HTR-8/SVneo (cell line): ENCODE data around the gene PYGB.
"Not testable (repeated sequence)": the region's sequence is repeated elsewhere in the genome, so short reads cannot be mapped to it uniquely, and the experiment has no call there.

ENCODE experiments used
- DNase-seq: peaks from one replicate; pipeline ENCODE4 v3.0.0; 2011; ENCODE audit warnings: low spot score, mixed read lengths; ENCODE audit not compliant: insufficient read length
- FAIRE-seq: peaks from 2 replicates; lab custom pipeline; 2011; peaks lifted over from hg19 to GRCh38; lab: Jason Lieb, UNC

PYGB gene

GRCh38 chr20:25226433-25227316 lies 21.2 kb upstream of the PYGB start:
- DNase-seq (no peak), FAIRE-seq (no peak)

GRCh38 chr20:25227317-25227831 lies 20.5 kb upstream of the PYGB start:
- no peak for FAIRE-seq
- no peak for DNase-seq

DNA sequence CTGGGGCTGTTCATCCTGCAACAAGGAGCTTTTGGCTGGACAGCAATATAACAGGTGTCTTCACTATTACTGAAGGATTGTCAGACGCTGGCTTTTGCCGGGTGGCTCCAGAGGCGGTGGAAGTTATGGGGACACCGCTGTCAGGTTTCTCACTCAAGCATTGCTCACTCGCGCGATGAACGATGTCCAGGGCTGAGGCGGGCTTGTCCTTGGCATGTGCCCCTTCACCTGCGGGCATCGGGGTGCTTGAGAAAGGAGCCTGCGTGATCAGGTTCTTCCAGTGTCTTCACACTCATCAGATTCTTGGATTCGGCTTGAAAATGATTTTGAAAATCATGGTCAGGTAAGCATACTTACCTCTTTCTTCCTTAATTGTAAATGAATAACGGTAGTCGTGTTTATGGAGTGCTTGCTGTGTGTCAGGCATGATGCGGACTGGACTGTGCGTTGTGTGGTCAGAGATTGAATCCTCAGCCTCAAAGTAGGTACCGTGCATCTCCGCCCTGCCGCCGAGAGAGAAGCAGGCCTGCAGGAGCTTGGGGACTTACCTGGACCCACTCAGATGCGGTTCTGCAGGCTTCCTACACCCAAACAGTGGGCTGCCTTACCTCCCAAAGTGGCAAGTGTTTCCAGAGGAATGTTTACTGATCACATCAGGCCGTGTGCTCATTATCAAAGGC lies 18.3 kb upstream of the PYGB start:
- no peak for DNase-seq
- no peak for FAIRE-seq

GRCh38 chr20:25230166-25230831 lies 17.6 kb upstream of the PYGB start:
- no peak for DNase-seq
- FAIRE-seq: no peak

DNA sequence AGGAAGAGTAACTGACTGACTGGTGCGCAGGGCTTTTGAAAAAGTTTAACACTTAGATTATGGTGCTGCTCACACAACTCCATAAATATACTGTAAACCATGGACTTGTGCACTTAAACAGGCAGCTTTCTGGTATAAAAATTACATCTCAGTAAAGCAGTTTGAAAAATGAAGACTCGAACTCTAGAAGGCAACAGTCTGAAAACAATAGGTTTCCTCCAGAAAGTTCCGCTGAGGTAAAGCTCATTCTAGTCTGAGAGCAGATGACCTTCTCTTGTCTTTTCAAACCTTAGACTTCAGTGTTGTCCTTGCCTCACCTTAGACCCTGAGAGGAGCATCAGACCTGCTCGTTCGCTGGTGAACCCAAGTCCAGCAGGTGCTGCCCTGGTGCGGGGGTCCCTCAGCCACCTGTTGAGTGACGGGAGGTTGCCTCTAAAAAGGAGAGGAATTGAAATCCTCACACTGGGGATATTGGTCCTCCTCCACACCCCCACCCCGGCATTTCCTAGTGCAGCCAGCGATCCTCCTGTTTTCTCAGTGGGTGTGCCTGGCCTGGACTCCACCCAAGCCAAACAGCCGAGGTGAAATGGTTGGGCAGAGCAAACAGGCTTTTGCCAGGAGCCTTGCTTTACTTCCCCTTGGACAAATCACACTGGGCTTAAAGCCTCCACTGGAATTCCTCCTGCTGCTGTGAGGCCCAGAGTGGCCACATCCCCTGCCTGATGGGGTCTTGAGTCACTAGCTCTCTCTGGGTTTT lies 14.7 kb upstream of the PYGB start:
- peak; percentile 23 for DNase-seq
- FAIRE-seq: no peak

DNA sequence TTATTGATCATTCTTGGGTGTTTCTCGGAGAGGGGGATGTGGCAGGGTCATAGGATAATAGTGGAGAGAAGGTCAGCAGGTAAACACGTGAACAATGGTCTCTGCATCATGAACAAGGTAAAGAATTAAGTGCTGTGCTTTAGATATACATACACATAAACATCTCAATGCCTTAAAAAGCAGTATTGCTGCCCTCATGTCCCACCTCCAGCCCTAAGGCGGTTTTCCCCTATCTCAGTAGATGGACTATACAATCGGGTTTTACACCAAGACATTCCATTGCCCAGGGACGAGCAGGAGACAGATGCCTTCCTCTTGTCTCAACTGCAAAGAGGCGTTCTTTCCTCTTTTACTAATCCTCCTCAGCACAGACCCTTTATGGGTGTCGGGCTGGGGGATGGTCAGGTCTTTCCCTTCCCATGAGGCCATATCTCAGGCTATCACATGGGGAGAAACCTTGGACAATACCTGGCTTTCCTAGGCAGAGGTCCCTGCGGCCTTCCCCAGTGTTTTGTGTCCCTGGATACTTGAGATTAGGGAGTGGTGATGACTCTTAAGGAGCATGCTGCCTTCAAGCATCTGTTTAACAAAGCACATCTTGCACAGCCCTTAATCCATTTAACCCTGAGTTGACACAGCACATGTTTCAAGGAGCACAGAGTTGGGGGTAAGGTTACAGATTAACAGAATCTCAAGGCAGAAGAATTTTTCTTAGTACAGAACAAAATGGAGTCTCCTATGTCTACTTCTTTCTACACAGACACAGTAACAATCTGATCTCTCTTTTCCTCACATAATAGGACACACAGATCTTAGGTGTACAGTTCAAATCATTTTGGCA lies 13.7 kb upstream of the PYGB start:
- DNase-seq, FAIRE-seq: not testable (repeated sequence)

DNA sequence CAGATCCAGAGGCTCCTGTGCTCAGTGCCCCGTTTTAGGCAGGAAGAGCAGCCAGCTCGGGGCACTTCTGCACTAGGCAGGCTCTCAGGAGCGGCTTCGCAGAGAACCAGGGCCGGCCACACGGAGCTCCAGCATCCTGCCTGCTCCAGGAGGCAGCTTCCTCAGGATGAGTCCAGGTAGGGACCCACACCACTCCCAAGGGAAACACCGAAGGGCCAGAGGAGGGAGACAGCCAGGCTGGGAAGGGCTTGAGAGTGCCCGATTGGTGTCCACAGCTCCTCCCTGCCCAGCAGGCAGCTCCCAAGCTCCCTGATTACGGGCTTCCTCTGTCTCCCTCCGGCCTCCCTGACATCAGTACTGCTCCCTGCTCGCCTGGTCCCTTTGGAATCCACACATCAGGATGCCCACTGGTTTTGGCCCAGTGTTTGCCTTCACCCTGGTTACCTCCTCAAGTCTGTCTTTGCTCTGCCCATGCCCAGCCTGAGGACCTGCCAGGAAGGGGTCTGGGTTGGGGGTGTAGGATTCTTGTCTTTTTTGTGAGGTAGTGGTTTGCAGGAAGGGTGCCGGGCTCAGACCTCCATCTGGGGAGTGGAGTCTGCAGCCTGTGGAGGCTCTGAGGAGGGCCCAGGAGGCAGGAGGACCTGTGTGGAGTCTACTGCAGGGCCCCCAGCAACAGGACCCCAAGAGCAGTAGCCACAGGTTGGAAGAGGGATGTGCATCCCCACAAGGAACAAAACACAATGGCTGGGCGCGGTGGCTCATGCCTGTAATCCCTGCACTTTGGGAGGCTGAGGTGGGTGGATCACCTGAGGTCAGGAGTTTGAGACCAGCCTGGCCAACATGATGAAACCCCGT lies 11.2 kb upstream of the PYGB start:
- no peak for FAIRE-seq
- no peak for DNase-seq

GRCh38 chr20:25237610-25238318 lies 10.1 kb upstream of the PYGB start:
- FAIRE-seq (peak; percentile 58), DNase-seq (peak; percentile 93)

- no peak for FAIRE-seq
- no peak for DNase-seq
Measured at GRCh38 chr20:25238319-25239037, 9.4 kb upstream of the PYGB start.

DNA sequence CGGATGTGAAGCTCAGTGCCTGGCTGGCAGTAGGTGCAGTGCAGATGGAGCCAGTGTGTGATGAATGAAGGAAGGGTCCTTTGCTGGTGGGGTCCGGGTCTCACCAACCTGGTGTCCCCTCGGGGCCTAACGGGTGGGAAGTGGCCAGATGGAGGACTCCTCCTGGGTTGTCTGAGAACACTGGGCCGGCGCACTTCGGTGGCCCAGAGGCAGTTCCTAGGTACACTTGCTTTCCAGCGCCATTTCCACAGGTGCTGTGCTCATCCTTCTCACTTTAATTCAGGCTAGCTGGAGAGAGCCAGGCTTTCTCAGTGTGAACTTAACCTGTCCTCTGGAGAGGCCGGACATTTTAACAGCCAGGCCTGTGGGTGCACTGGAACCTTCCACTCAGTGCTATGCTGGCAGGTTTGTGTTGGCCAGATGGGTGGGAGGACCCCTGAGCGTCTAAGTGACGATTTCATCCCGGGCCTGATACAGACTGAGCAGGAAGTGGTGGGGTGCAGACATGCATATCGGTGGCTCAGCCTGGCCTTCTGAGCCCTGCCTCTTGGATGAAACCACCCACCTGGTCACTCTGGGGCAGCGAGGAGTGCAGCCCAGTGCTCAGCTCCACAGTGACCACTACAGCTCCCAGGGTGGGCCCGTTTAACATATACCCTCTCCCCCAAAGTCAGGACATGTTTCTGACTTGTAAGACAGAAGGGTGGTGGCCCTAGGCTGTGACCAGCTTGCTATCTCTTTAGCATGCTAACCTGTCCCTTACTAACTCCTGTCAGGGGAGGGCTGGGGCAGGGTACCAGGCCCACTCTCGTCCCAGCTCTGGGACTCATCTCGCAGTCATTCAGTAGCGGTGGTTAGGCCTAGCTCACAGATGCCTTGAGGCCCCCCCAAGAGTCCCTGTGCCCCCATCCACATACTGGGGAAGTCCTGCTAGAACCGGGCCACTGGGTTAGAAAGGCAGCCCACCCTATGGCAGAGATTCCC lies 8.2 kb upstream of the PYGB start:
- DNase-seq (no peak), FAIRE-seq (no peak)

GRCh38 chr20:25240851-25241658 lies 6.8 kb upstream of the PYGB start:
- DNase-seq, FAIRE-seq: not testable (repeated sequence)

- not testable (repeated sequence) for FAIRE-seq, DNase-seq
Measured at GRCh38 chr20:25241659-25241955, 6.3 kb upstream of the PYGB start.

DNA sequence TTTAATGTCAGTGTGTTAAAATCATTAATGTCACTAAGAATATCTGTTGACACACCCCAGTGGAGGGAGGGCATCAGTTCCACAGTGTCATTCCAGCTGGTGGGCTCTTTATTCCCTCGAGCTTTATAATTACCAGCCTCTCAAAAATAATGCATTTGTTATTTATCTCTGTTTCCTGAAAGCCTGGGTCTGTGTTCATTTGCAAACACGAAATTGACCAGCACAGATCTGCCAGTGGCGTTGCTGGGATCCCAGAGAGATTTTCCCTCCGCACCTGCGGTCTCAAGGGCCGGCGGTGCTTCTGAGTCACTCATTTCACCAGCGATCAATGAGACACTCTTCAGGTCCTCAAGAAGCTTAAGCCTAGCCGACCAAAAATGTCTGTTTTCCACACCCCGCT lies 5.7 kb upstream of the PYGB start:
- no peak for DNase-seq
- FAIRE-seq: no peak

- FAIRE-seq (no peak), DNase-seq (no peak)
Measured at GRCh38 chr20:25243416-25243979, 4.4 kb upstream of the PYGB start.

DNA sequence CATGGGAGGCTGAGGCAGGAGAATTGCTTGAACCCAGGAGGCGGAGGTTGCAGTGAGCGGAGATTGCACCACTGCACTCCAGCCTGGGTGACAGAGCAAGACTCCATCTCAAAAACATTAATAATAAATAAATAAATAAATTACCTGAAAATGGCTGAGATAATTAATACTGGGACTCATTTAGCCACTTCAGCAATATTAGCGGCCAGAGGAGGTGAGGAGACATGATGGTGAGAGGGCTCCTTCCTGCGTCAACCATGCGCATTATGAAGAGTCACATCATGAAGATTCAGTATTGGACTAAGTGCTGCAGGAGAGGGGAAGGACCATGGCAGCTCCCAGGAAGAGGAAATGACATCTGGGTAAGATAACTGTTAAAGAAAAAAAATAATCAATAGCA lies 2.9 kb upstream of the PYGB start:
- FAIRE-seq (no peak), DNase-seq (no peak)
